NCI-H1930 (cell line): ENCODE data around the gene FMN1.
"Not testable (repeated sequence)": the region's sequence is repeated elsewhere in the genome, so short reads cannot be mapped to it uniquely, and the experiment has no call there.

Source experiments
- DNase-seq, 2 experiments: peaks; one replicate each; lab custom pipeline; 2025; lab: John Stamatoyannopoulos, UW

Gene FMN1

DNA sequence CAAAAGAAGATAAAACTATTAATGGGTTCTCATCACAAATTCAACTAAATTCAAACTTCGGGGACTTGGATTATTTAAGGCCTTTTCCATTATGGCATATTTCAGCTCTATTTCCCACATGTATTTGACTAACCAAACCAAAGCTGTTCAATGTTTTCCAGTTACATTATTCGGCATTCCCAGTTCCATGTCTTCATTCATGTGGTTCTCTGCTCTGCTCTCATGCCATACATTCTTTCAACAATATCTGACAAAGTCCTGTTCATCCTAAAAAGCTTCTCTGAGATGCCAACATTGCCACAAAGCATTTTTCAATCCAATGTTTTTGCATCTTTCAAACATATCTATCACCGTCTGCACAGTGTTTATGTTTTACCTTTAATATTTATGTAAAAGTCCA is 335.3 kb downstream of the FMN1 start:
- no peak for DNase-seq

DNA sequence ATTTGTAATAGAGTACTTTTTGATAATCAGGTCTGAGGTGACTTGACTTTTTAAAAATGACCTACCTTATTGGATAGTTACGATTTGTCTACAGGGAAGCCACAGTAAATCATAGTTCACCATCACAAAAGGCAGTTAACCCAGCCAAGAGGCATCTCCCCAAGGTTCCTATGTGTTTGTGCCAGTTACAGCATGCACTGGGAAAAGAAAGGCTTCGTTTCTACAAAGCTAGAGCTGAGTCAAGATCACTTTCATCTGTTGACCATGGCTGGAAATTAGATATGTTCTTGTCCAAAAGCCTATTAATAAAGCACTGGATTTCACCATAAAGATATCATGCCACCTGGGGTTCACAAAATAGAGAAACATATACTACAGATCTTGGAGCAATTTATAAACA is 336.8 kb downstream of the FMN1 start:
- DNase-seq, result no peak

DNA sequence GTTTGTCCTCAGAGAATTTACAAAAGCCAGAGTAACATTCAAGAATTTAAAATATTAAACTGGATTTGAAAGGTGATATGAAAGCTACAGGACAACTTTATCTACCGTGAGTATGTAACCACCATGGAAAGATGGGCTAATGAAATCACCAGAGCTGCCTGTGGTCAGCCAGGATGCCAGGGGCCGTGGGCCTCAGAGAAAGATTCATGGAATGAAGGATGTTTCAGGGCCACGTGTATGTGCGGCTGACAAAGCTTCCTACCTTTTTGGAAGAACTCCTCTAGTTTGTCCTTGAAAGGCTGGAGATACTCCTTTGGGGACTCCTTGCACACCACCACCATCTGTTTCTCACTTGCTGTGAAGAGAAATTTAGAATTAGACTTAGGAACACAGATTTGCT is 337.8 kb downstream of the FMN1 start:
- DNase-seq, result no peak

DNA sequence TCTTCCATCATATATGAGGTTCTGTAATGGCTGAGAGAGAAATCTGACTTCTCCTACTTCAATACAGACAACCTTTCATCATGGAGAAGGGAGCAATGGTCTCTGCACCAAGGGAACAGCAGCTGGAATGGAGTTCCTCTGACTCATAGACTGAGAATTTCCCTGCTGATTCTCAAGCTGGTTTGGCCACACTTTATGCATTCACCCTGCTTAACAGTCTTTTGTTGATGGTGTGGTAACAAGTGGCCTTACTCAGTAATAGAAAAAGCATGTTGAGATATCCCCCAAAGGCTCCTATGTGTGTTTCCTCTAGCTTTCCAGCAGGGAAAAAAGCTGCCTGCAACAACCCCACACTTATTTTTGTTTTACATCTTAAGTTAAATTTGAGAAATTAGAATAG is 338.6 kb downstream of the FMN1 start:
- DNase-seq, result no peak

DNA sequence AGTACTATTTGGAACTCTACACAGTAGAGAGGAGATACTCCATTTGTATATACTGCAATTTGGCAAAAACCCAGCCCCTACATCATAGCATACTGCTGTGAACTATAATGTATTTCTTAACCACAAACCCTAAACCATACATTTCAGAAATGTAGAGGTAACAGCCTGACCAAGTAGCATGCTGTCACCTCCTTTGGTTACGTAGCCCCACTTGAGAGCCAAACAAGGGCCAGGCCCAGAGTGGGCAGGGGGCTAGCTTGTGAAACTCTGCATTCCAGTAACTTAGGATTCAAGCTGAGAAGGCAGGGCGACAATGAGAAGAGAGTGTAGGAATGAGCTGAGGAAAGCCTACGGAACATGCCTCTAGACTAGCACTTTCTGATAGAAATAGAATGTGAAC is 340.9 kb downstream of the FMN1 start:
- DNase-seq, result no peak

DNA sequence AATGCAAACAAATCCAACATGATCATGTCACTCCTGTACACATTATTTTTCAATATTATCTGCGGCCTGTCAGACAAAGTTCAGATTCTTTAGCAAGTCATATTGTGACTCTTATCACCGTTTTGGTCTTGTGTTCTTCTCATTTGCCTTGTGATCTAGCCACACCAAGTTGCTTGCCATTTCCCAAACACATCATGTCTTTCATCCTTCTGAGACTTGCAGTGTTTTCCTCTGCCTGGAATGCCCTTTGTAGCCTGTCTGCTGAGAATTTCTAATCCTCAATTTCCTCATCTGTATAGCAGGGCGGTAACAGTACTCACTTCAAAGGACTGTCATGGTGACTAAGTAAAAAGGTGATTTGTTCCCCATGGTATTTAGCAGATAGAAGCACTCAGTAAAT is 341.7 kb downstream of the FMN1 start:
- no peak for DNase-seq

DNA sequence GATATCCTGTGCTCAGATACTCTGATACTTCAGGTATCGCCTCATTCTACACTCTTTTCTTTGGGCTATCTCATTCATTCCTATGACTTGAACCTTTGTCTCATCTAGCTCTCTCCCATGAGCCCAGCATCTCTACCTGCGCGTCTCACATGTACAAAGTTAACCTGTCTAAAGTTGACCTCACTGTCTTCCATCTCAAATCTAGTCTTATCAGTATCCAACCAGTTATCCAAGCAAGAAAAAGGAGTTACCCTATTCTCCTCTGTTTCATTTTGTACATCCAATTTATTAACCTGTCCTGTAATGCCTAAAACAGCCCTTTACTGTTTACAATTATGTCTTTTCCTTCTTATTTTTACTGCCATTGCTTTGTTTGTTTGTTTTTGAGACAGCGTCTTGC is 342.5 kb downstream of the FMN1 start:
- no peak for DNase-seq

DNA sequence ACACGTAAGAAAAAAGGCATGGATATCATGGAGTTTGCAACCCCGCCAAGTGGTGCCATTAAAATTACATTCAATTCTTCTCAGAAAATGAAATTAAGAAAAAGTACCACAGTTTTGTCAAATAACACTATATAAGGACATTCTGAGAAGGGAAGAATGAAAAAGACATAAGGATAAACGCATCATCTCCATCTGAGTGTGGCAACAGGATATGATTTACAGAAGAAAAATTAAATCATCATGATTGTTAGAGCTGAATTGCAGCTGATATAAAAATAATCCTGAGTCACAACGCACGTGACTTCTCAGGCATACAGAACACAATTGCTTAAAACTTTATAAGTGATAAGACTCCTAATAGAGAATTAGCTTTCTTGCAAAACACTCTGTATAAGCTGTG is 342.9 kb downstream of the FMN1 start:
- no peak for DNase-seq

DNA sequence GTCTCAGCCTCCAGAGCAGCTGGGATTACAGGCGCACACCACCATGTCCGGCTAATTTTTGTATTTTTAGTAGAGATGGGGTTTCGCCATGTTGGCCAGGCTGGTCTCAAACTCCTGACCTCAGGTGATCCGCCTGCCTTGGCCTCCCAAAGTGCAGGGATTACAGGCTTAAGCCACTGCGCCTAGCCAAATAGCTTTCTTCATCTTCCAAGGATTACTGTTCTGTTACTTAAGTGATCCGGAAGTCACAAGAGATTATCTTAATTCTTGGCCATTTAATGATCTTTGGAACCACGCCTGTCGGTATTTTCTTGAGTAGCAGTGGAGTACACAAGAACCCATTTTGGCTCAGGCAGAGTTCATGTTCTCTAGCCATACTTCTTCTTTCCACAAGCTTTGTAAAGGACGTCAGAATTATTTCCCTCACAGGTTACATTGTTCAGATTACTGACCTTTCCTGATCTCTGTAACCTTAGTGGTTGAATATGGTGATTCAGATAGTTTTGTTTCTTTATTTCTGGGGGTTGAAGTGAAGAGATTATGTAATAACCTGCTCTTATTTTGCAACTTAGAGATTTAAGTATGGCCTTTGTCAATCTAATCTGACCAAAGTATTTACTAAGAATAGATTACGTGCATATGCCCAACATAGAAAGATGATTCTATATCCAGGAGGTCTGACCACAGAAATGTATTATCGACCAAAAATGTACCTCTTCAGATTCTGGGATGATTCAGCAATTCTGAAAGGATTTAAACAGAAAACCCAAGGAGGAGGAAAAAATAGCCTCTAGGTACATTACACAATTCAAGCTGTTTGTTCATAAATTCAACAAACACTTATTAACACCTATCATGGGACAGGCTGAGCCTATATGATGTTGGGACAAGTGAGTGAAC is 344.5 kb downstream of the FMN1 start:
- no peak for DNase-seq

DNA sequence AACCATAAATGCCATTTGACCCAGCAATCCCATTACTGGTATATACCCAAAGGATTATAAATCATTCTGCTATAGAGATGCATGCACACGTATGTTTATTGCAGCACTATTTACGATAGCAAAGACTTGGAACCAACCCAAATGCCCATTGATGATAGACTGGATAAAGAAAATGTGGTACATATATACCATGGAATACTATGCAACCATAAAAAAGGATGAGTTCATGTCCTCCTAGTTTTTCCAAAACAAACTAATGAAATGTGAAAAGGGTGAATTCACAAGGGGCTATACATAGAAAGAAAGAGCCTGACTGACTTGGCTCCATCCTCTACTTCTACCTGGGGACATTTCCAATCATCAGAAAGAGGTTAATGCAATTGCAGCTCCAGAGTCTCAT is 347.8 kb downstream of the FMN1 start:
- DNase-seq, result not testable (repeated sequence)

DNA sequence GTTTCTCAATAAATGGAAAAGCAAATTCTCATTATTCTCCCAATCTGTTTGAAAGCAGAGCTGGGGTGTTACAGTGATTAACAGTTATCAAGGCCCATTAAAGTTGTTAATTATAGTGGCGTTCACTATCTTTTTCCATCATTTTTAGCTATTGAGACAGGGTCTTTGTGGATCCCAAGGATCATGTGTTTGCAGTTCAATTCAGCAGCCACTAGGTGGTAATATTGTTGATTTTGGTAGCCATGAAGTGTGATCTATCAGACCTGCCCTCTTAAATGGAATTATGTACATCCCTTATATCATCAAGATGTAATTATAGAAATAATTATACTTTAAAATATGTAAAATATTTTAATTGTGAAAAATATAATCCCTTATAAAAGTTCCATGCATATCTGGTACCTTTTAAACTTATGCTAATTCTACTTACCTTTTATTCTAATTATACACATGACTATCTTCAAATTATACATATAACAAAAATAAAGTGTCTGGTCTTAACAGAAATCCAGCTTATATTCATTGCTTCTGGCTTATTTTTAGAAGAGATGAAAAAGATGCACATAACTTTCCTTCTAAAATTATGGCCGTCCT is 350.3 kb downstream of the FMN1 start:
- DNase-seq, result peak in 1 of 2 experiments; percentile 29

DNA sequence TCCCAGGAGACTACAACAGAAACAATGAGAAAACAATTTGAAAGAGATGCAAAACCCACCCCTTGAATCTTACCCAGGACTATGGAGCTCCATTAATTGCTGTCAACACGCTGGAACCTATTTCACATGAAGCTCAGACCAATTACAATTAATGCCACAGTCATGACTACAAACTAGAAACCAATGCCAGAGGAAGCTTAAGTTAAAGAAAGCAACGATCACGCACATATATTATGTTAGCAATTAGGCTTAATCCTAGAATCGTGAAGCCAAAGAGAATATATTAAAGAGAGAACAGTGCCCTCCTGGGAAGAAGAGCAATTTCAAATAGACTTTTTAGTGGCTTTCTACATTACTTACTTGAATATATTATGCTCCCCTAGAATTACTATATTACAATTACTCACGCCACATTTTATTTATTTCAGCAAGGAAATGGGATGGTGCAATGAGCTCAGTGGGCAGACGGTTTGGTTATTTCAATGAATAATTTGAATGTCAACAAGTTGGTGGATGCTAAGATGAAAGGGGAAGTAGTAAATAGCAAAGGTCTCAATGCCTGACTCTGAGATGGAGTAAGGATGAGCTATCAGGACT is 351.2 kb downstream of the FMN1 start:
- DNase-seq, result peak; percentile 59 to 64

DNA sequence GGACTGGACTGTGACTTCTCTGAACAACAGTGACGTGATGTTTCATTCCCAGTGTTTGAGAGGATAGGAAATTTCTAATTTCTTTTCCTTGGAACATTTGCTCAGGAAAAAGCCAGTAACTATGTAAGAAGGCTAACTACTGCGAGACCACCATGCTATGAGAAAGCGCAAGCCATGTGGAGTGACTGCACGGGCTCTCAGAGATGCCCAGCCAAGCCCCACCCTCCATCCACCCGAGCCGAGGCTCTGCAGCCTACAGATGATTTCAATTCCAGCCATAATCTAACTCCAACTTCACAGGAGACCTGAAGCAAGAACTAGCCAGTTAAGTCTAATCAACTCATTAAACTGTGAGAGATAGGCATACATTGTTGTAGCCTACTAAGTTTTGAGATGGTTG is 352.4 kb downstream of the FMN1 start:
- DNase-seq, result no peak

DNA sequence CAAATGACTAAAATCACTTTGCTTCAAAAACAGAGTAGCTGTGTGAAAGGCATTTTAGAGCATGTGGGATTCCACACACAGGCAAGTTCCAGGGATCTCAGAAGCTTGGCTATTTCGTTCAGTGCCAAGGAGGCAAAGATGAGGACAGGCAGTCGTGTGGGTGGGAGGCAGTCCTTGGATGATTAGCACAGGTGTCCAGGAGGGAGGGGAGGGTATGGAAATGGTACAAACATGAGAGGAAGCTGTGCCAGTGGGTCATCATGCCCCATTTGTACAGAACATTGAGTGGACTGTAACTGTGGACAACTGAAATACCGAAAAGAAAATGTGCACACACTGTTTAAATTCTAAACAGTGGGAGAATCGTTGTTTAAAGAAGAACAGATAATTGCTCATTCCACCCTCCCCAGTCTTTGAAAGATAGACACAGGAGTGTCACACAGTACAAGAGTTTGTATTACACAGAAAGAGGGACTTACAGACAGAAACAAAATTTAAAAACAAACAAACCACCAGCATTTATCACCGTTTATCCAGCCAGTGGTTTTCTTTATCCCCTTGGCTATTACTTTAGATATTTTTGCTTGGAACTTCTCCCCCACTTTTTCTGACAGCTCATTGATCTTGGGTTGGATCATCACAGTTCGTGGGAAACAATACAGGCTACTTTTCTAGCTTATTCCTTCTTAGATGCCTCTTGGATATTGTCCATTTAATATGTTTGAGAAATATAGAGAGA is 353.8 kb downstream of the FMN1 start:
- no peak for DNase-seq

DNA sequence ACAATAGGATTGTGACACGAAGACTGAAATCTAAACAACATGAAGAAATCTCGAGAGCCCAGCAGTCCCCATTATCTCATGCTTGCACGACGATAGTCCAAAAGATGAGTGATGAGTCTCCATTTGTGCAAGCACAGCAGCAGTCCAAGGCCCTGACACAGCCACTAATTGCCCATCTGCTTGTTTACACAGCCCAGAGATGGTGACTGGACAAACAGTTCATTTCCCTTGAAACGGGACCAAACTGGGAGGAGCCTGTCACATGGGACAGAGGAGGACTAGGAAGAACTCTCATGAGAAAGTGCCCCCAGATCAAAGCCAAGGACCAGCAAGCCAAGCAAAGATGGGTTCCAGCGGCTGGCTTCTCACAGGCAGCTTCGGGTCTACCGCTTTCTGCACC is 355.7 kb downstream of the FMN1 start:
- peak; percentile 40 to 43 for DNase-seq

DNA sequence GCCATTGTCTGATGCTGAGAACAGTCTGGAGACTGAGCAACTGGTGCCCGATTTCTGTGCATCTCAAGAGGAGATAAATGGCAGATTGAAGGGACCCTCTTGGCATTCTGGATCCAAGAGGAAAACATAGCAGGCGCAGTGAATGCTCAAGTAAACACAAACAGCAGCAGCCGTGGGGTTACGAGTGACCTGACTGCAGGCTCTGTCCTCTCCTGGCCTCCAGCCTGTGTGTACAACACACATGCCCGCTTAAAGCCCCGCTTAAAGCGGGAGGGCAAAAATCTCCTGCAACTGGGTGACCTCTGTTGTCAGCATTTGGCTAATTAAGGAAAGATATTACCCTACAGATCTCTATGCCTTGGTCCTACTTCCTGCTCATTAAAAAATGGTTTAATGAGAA is 356.2 kb downstream of the FMN1 start:
- DNase-seq, result no peak

DNA sequence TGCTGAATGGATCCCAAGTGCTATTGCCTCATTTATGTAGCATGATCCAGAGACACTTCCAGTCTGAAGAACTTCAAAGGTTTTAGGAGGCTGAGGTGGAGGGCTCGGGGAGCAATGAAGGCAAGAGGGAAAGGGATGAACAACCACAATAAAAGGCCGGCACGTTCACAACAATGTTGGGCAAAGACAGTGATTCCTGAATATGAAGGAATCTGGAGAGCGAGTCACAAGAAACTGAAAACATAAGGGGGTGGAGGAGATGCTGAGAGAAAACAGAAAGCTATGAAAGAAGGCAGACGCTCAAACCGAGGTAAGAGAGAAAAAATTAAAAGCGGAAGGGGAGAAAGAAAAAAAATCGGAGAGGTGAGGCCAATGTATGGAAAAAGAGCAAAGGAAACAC is 356.6 kb downstream of the FMN1 start:
- no peak for DNase-seq

DNA sequence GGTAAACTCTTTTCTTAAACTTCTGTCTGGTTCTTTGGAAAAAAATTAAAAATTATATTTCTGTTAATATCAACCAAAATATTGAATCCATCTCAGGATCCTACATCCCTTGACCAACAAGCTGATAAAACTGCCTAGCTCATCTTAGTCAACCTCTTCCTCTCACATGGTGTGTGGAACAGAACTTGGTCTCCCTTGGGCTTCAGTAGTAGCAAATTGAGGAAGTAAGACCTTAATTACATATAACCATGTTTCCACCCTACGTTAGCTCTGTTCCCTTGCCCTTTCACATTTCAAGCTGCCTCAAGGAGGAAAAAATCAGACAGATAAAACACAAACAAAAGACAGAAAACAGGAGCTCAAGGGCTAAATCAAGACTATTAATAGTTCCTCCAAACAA is 360.4 kb downstream of the FMN1 start:
- DNase-seq, result no peak

DNA sequence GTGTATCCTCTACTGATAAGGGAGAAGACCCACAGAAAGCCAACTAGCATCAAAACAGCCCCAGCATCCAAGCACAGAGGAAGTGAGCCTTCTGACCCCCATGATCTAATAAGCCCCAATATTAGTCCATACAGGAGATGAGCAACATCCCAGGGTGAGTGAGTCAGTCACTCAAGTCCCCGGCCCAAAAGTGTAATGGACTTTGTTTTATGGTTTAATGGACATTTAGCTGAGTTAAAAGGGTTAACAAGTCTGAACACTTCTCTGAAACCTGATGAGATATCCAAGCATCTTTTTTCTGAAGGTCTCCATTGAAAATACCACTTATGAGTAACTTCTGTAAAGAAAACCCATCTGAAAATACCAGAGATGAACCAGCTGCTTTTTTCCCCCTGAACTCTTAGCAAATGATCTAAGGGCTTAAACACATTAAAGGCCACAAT is 361.1 kb downstream of the FMN1 start:
- DNase-seq, result no peak

DNA sequence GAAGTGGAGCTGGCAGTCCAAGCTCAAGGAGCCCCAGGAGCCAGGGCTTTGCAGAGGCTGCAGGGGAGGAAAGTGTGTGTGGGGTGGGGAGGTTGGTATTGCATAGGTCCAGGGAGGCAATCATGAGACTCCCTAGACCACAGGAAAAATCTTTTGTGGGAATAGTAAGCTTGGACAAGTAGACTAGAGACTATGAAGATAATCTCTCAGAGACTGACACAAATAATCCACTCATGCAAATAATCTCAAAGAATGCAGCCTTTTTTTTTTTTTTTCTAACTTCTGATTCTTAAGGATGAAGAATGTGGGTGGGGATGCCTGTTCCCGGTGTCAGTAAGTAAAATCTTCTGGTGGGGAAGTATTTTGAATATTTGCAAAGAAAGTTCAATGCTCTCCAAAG is 363.0 kb downstream of the FMN1 start:
- DNase-seq, result no peak

DNA sequence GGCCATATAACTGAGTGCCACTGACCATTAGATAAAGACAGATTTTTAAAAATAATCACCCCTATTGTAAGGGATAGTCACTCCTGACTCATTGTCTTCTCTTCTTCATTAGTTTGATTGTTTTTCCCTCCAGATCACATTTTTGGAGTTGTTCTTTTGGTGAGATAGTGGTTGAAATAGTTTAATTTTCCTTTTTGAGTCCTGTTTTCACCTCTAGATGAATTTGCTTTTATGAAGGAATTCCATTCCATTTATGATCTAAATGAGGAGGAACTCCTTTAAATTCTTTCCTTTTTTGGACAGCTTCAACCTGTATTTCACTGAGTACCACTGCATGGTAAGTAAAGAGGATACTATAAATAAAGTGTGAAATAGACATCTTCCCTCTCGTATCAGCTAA is 364.3 kb downstream of the FMN1 start:
- no peak for DNase-seq

DNA sequence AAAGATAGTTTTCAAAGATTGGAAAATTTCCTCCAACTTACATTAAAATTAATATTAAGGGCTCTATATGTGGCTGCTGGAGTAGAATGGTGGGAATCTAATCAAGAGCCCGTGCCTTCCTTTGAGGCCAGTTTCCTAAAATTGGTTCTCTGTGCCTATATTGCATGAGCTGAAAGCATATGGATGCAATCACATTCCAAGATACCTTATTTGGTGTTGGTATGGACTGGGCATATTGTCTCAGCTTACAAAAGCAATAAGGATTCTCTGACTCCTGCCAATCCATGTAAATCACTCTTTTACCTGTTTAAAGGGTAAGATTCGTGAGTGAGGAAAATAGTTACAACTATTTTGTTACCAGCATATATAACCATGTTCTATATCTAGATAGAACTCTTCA is 365.1 kb downstream of the FMN1 start:
- no peak for DNase-seq
